ENCODE data around the gene VPREB3. TPM values are rescaled to one million over a fixed set of nuclear protein-coding genes. Genes with fewer than 3 reads are reported as not detected.

The VPREB3 gene
- total RNA-seq, 1 experiment from 2014 or later: not detected

DNA sequence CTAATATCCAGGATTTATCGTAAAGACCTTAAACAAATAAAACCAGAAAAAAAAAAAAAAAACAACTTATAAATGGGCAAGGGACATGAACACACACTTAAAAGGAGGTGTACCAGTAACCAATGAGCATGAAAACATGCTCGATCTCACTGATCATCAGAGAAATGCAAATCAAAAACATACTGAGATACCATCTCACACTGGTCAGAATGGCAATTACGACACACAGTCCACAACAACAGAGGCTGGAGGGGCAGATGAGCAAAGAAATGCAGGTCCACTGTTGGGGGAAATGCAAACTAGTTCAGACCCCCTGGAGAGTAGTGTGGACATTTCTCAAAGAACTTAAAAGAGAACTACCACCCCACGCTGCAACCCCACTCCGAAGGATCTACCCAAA, 50.2 kb downstream of the VPREB3 start:
- Mint-ChIP-seq H3K4me3 (ENCODE audit: low read depth, unreplicated experiment) (no peak overlapping the region), H3K27ac (ENCODE audit: unreplicated experiment) (no peak overlapping the region), H3K4me1 (ENCODE audit: low read depth, unreplicated experiment) (no peaks in the 10 kb centered on the region), H3K27me3 (ENCODE audit: unreplicated experiment) (no peaks in the 10 kb centered on the region), H3K9me3 (ENCODE audit: low read depth, unreplicated experiment) (no peaks in the 10 kb centered on the region), H3K36me3 (ENCODE audit: insufficient read depth, unreplicated experiment) (peaks cover 48% of the 10 kb centered on the region)
- TF ChIP-seq, protein P1, sequence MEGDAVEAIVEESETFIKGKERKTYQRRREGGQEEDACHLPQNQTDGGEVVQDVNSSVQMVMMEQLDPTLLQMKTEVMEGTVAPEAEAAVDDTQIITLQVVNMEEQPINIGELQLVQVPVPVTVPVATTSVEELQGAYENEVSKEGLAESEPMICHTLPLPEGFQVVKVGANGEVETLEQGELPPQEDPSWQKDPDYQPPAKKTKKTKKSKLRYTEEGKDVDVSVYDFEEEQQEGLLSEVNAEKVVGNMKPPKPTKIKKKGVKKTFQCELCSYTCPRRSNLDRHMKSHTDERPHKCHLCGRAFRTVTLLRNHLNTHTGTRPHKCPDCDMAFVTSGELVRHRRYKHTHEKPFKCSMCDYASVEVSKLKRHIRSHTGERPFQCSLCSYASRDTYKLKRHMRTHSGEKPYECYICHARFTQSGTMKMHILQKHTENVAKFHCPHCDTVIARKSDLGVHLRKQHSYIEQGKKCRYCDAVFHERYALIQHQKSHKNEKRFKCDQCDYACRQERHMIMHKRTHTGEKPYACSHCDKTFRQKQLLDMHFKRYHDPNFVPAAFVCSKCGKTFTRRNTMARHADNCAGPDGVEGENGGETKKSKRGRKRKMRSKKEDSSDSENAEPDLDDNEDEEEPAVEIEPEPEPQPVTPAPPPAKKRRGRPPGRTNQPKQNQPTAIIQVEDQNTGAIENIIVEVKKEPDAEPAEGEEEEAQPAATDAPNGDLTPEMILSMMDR (IDR thresholded peaks at IDR 0.05; ENCODE audit: unreplicated experiment): no peak
- CTCF ChIA-PET: no interaction called here
- DNase-seq: no peak
- BruUV-seq (replicated peaks): no TSS peak
- intact Hi-C loops (cut with micrococcal nuclease; ENCODE audit: unreplicated experiment): no loop called here

Other genes with a start within 250 kb of the VPREB3 start
- not detected in 2 replicates for gene IGLL1, start 174.1 kb downstream of the VPREB3 start, total RNA-seq (2022)
- 1.1 and 1.9 TPM in 2 replicates for gene DRICH1, start 122.1 kb downstream of the VPREB3 start, total RNA-seq (2022)
- gene RGL4, start 63.4 kb downstream of the VPREB3 start, total RNA-seq (2022): not detected in 2 replicates
- 6.5 and 6.6 TPM in 2 replicates for gene ZNF70, start 3.3 kb downstream of the VPREB3 start, total RNA-seq (2022)
- not detected in 2 replicates for gene C22orf15, start 8.6 kb upstream of the VPREB3 start, total RNA-seq (2022)
- gene CHCHD10, start 13.5 kb upstream of the VPREB3 start, total RNA-seq (2022): 155 and 181 TPM in 2 replicates
- gene MMP11, start 18.4 kb upstream of the VPREB3 start, total RNA-seq (2022): 2.0 and 3.4 TPM in 2 replicates
- gene SMARCB1, start 32.5 kb upstream of the VPREB3 start, total RNA-seq (2022): 88.2 and 88.8 TPM in 2 replicates
- gene DERL3, start 84.6 kb upstream of the VPREB3 start, total RNA-seq (2022): 2.9 and 3.7 TPM in 2 replicates
- 18.9 and 32.8 TPM in 2 replicates for gene SLC2A11, start 103.5 kb upstream of the VPREB3 start, total RNA-seq (2022)
- 669 and 679 TPM in 2 replicates for gene MIF, start 140.0 kb upstream of the VPREB3 start, total RNA-seq (2022)
- gene GSTT2B, start 206.8 kb upstream of the VPREB3 start, total RNA-seq (2022): 3.6 and 5.4 TPM in 2 replicates
- 3.4 and 4.1 TPM in 2 replicates for gene DDTL, start 212.5 kb upstream of the VPREB3 start, total RNA-seq (2022)
- 101 and 115 TPM in 2 replicates for gene DDT, start 220.0 kb upstream of the VPREB3 start, total RNA-seq (2022)
- 0.64 and 0.85 TPM in 2 replicates for gene GSTT2, start 225.7 kb upstream of the VPREB3 start, total RNA-seq (2022)

All from Calu3 (cell line).